ENCODE measurements around the gene SNORC.

DNA sequence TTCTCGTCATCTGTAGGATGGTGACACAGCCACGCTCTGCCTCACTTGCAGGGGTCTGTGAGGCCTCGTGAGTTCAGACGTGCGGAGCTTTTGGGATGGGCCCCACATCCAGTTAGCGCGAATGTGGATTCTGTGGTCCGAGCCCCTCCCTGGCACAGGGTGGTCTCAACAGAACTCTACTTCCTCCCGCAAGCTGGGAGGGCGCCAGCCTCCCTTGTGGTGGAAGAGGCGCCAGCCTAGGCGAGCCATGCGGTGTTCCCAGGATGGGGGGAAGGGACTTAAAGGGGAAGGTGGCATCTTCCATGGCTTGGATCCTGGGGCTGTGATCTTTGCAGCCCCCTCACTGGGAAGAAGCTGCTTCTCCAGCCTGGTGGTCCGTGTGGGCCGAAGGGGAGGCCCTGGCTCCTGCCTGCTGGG, 1.4 kb downstream of the SNORC start:
- TF ChIP-seq, protein P1, sequence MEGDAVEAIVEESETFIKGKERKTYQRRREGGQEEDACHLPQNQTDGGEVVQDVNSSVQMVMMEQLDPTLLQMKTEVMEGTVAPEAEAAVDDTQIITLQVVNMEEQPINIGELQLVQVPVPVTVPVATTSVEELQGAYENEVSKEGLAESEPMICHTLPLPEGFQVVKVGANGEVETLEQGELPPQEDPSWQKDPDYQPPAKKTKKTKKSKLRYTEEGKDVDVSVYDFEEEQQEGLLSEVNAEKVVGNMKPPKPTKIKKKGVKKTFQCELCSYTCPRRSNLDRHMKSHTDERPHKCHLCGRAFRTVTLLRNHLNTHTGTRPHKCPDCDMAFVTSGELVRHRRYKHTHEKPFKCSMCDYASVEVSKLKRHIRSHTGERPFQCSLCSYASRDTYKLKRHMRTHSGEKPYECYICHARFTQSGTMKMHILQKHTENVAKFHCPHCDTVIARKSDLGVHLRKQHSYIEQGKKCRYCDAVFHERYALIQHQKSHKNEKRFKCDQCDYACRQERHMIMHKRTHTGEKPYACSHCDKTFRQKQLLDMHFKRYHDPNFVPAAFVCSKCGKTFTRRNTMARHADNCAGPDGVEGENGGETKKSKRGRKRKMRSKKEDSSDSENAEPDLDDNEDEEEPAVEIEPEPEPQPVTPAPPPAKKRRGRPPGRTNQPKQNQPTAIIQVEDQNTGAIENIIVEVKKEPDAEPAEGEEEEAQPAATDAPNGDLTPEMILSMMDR (optimal IDR thresholded peaks at IDR 0.05 in 1 of 3, IDR thresholded peaks at IDR 0.05 in 1 of 3, conservative IDR thresholded peaks at IDR 0.05 in 1 of 3; ENCODE audit: extremely low read depth in 1 of 3, insufficient read depth in 2 of 3, low read length in 3 of 3), result no peak
- no peak for TF ChIP-seq EZH2 (IDR thresholded peaks at IDR 0.05; ENCODE audit: low read length)
